NT2/D1 (cell line): ENCODE measurements around the gene CSK.

ENCODE experiments used
- SUZ12 ChIP-seq: IDR thresholded peaks from 2 replicates; pipeline ENCODE4 v1.6.1; 2011; ENCODE audit not compliant: insufficient read length, insufficient read depth; ENCODE audit errors: extremely low read depth
- YY1 ChIP-seq: IDR thresholded peaks from 2 replicates; pipeline ENCODE4 v1.6.1; 2011; ENCODE audit not compliant: insufficient read length, insufficient read depth
- ZNF274 ChIP-seq: IDR thresholded peaks from 2 replicates; pipeline ENCODE4 v1.6.1; 2011; ENCODE audit warnings: mild to moderate bottlenecking, low read depth, low read length

GRCh38 chr15:74847432-74847831 is 65.6 kb downstream of the CSK start:
- TF ChIP-seq ZNF274 (no peak), SUZ12 (no peak), YY1 (no peak)
